CD4-positive, CD25-positive, alpha-beta regulatory T cell (primary cell): ENCODE results near the gene RAP1GDS1. TPM values are rescaled to one million over a fixed set of nuclear protein-coding genes. Genes with fewer than 3 reads are reported as not detected.

ENCODE experiments used
- ATAC-seq, 2 donors: fragments of 150-1000 bp; cut with Tn5 transposase; one replicate each; pipeline ENCODE4 v1.10.0; 2021; ENCODE audit warnings: low read depth in 2 of 2, moderate number of reproducible peaks in 2 of 2, moderate library complexity in 1 of 2
- DNase-seq, 3 donors: peaks; one replicate each; pipeline versions ENCODE4 v3.0.0 to v3.0.0-alpha.2; 2012 to 2022; ENCODE audit warnings: mixed read lengths in 1 of 3
- H3K27ac ChIP-seq: one replicate; pipeline ENCODE4 v1.7.0; 2013; ENCODE audit warnings: mild to moderate bottlenecking, low read length; ENCODE audit not compliant: insufficient read depth, poor library complexity, severe bottlenecking
- H3K27me3 ChIP-seq: one replicate; pipeline ENCODE4 v1.7.0; 2013; ENCODE audit warnings: low read length; ENCODE audit not compliant: control insufficient read depth, insufficient read depth
- H3K36me3 ChIP-seq: one replicate; pipeline ENCODE4 v1.7.0; 2013; ENCODE audit warnings: mild to moderate bottlenecking, low read length, moderate library complexity; ENCODE audit not compliant: control insufficient read depth, insufficient read depth
- H3K4me1 ChIP-seq: 2 replicates; pipeline ENCODE4 v1.7.0; 2013; ENCODE audit warnings: mild to moderate bottlenecking, low read length; ENCODE audit not compliant: insufficient read depth, control insufficient read depth, poor library complexity, severe bottlenecking
- H3K4me3 ChIP-seq: one replicate; pipeline ENCODE4 v1.7.0; 2013; ENCODE audit warnings: low read depth, mild to moderate bottlenecking, low read length, moderate library complexity
- H3K9me3 ChIP-seq, 2 experiments: 1 replicate in 1 of 2; 2 replicates in 1 of 2; pipeline ENCODE4 v1.7.0; 2013; ENCODE audit warnings: low read length in 2 of 2, mild to moderate bottlenecking in 1 of 2, moderate library complexity in 1 of 2; ENCODE audit not compliant: control insufficient read depth in 2 of 2
- H3K27ac Mint-ChIP-seq, 3 donors: one replicate each; pipeline ENCODE4 v1.8.0; 2020 to 2022; ENCODE audit warnings: mild to moderate bottlenecking in 3 of 3, mixed read lengths in 3 of 3, moderate library complexity in 2 of 3
- H3K27me3 Mint-ChIP-seq: one replicate; pipeline ENCODE4 v1.8.0; 2022; ENCODE audit warnings: mild to moderate bottlenecking, mixed read lengths
- H3K36me3 Mint-ChIP-seq: one replicate; pipeline ENCODE4 v1.8.0; 2020; ENCODE audit warnings: mixed read lengths
- H3K4me1 Mint-ChIP-seq, 4 donors: one replicate each; pipeline ENCODE4 v1.8.0; 2020 to 2022; ENCODE audit warnings: mixed read lengths in 4 of 4, mild to moderate bottlenecking in 1 of 4
- H3K4me3 Mint-ChIP-seq, 4 donors: one replicate each; pipeline ENCODE4 v1.8.0; 2020 to 2022; ENCODE audit warnings: mild to moderate bottlenecking in 4 of 4, mixed read lengths in 4 of 4, moderate library complexity in 3 of 4
- H3K9me3 Mint-ChIP-seq, 7 donors: one replicate each; pipeline ENCODE4 v1.8.0; 2020 to 2022; ENCODE audit warnings: mixed read lengths in 7 of 7, mild to moderate bottlenecking in 3 of 7, moderate library complexity in 2 of 7
- polyA plus RNA-seq, 4 donors: library from polyadenylated mRNA; unstranded; fragments of 300-500 nt; fragmentation: Illumina TruSeq; gene quantifications; one replicate each; pipeline ENCODE4 v1.2.3, GENCODE V29; 2021
- total RNA-seq: library from RNA; stranded (reverse); gene quantifications from one replicate; pipeline ENCODE4 v1.2.3, GENCODE V29; 2022

RAP1GDS1 gene
- total and polyA plus RNA-seq, 5 donors from 2014 or later = 40.4 to 68.8 (median 52.3) TPM

DNA sequence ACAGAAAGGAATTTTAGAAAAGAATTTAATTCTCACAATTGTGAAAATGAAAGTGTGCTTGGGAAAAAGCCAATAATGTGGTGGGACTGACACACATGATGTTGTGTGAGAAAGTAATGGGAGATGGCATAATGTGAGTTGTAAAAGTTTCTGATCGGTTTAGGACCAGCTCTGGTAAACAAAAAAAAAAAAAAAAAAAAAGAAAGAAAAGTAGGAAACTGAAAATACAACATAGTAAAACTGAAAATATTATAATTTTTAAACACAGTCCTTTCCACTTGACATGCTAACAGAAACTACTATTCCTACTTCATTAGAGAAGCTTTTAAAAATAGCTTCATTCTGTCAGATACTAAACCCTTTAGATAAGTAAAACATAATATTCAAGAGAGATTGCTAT, 28.2 kb downstream of the RAP1GDS1 start:
- H3K27me3 Mint-ChIP-seq = no peaks in the 10 kb centered on the region
- peak overlapping the region in 3 of 4 donors; percentile 13 to 66 (median 35) for H3K4me3 Mint-ChIP-seq
- H3K4me1 Mint-ChIP-seq = peaks cover 33 to 65% (median 53%) of the 10 kb centered on the region in 4 donors
- peak overlapping the region; percentile 57 to 67 (median 66) for H3K27ac Mint-ChIP-seq
- Histone ChIP-seq H3K27ac (peak overlapping the region; percentile 65), H3K9me3 (no peaks in the 10 kb centered on the region), H3K27me3 (no peaks in the 10 kb centered on the region), H3K4me3 (peak overlapping the region; percentile 70), H3K4me1 (peaks cover 37% of the 10 kb centered on the region), H3K36me3 (peaks cover 7% of the 10 kb centered on the region)
- H3K9me3 Mint-ChIP-seq = no peaks in the 10 kb centered on the region
- peaks cover 8% of the 10 kb centered on the region for H3K36me3 Mint-ChIP-seq
- no peak for ATAC-seq
- peak in 1 of 3 donors; percentile 13 for DNase-seq

DNA sequence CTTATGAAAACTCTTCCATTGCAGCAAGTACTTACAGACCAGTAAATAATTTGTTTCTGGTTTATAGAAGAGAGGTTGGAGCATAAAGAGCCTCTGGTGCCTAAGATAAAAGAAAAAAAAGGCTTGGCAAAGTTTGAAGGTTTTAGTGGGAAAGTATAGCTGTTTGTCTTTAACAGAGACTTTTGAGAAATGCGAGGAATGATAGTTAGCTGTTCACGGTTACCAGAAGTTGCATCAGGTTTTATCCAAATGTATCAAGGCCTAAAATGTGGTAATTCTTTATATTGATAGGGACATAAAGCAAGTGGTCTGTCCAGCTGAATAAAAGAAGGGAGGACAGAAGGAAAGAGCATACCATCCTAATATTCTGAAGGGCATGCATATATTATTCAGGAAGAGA, 29.3 kb downstream of the RAP1GDS1 start:
- H3K27ac Mint-ChIP-seq = peak overlapping the region; percentile 15 to 79 (median 67)
- H3K36me3 Mint-ChIP-seq = peaks cover 16% of the 10 kb centered on the region
- Histone ChIP-seq H3K36me3 (peaks cover 17% of the 10 kb centered on the region), H3K27me3 (no peaks in the 10 kb centered on the region), H3K4me1 (peaks cover 33% of the 10 kb centered on the region), H3K27ac (peak overlapping the region; percentile 65), H3K9me3 (no peaks in the 10 kb centered on the region), H3K4me3 (peak overlapping the region; percentile 20)
- ATAC-seq = no peak
- H3K4me3 Mint-ChIP-seq = peak overlapping the region in 1 of 4 donors; percentile 51
- H3K27me3 Mint-ChIP-seq = no peaks in the 10 kb centered on the region
- peaks cover 36 to 60% (median 54%) of the 10 kb centered on the region in 4 donors for H3K4me1 Mint-ChIP-seq
- no peaks in the 10 kb centered on the region for H3K9me3 Mint-ChIP-seq
- DNase-seq = no peak

DNA sequence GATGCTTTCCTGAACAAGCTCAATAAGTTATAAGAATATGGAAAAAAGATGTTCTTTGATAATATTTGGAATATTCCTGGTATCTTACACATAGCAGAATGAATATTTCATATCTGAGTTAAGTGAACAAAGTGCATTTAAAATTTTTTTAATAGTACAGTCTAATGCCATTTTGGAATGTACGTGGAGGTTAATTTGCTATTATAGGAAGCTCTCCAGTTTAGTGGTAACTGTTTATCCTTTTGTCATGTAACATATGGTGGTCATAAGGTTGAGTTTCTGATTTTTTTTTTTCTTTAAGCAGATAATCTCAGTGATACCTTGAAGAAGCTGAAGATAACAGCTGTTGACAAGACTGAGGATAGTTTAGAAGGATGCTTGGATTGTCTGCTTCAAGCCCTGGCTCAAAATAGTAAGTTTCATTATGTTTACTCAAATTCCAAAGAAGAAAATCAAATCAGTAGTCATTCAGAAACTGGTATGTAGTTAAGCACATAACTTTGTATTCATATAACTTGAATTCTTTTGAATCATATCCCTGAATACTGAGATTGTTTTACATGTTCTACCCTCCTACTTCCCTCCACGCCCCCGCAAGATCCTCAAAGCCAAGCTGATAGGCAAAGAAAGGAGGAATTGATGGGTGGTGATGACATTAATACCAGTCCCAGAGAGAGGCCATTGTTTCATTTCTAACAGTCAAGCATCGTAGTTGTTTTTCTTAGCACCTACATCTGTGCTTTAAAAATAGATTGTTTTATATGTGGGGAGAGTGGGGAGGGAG, 32.1 kb downstream of the RAP1GDS1 start:
- Mint-ChIP-seq H3K9me3 (no peaks in the 10 kb centered on the region), H3K27ac (peak overlapping the region in 2 of 3 donors; percentile 23 to 70), H3K27me3 (no peaks in the 10 kb centered on the region), H3K4me1 (peaks cover 48 to 65% (median 57%) of the 10 kb centered on the region in 4 donors), H3K36me3 (peaks cover 29% of the 10 kb centered on the region), H3K4me3 (peak overlapping the region in 1 of 4 donors; percentile 13)
- Histone ChIP-seq H3K36me3 (peaks cover 18% of the 10 kb centered on the region), H3K4me1 (peaks cover 30% of the 10 kb centered on the region), H3K27ac (no peak overlapping the region), H3K27me3 (no peaks in the 10 kb centered on the region), H3K9me3 (no peaks in the 10 kb centered on the region), H3K4me3 (no peak overlapping the region)
- ATAC-seq = no peak
- DNase-seq = no peak

DNA sequence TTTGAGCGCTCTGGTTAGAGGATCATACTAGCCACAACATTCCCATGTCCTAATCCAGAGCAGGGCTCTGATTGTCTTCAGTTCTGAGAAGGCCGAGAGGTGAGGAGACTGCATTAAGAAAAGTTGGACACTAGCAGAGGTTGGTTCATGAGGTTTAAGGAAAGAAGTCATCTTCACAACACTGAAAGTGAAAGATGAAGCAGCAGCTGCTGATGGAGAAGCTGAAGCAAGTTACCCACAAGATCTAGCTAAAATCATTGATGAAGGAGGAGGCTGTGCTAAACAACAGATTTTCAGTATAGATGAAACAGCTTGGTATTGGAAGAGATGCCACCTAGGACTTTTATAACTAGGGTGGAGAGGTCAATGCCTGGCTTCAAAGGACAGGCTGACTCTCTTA, 36.8 kb downstream of the RAP1GDS1 start:
- H3K9me3 ChIP-seq = no peaks in the 10 kb centered on the region
- Mint-ChIP-seq H3K27me3 (no peaks in the 10 kb centered on the region), H3K36me3 (peaks cover 59% of the 10 kb centered on the region), H3K9me3 (peaks cover 0 to 8% (median 2%) of the 10 kb centered on the region in 7 donors), H3K4me3 (peak overlapping the region in 1 of 4 donors; percentile 5), H3K4me1 (peaks cover 33 to 48% (median 44%) of the 10 kb centered on the region in 4 donors), H3K27ac (peak overlapping the region in 2 of 3 donors; percentile 35 to 66)
- peaks cover 29% of the 10 kb centered on the region for H3K36me3 ChIP-seq
- peaks cover 5% of the 10 kb centered on the region for H3K4me1 ChIP-seq
- H3K27me3 ChIP-seq = no peaks in the 10 kb centered on the region
- peak in 1 of 3 donors; percentile 33 for DNase-seq
- H3K4me3 ChIP-seq = no peak overlapping the region
- no peak overlapping the region for H3K27ac ChIP-seq
- no peak for ATAC-seq

DNA sequence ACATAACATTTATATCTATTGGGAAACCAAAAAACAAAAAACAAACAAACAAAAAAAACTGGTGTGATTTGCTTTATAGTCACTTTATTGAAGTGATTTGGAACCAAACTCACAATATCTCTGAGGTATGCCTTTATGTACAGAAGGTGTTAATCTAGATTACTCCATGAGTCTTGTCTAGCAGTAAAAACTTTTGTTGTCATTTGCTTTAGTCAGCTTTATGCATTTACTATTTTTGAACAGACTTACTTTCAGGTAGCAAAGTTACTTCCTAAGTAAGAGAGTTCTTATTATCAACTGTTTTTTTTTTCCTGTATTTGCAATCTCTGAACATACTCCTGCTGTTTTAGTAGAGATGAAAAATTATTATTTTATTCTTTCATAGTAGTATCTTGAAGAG, 39.5 kb downstream of the RAP1GDS1 start:
- Histone ChIP-seq H3K4me3 (no peak overlapping the region), H3K9me3 (no peaks in the 10 kb centered on the region), H3K4me1 (no peaks in the 10 kb centered on the region), H3K36me3 (peaks cover 11% of the 10 kb centered on the region), H3K27ac (no peak overlapping the region), H3K27me3 (no peaks in the 10 kb centered on the region)
- DNase-seq (no peak), ATAC-seq (no peak)
- no peaks in the 10 kb centered on the region for H3K27me3 Mint-ChIP-seq
- peaks cover 31 to 50% (median 42%) of the 10 kb centered on the region in 4 donors for H3K4me1 Mint-ChIP-seq
- peaks cover 59% of the 10 kb centered on the region for H3K36me3 Mint-ChIP-seq
- no peak overlapping the region for H3K4me3 Mint-ChIP-seq
- no peak overlapping the region for H3K27ac Mint-ChIP-seq
- H3K9me3 Mint-ChIP-seq = peaks cover 0 to 13% (median 4%) of the 10 kb centered on the region in 7 donors

DNA sequence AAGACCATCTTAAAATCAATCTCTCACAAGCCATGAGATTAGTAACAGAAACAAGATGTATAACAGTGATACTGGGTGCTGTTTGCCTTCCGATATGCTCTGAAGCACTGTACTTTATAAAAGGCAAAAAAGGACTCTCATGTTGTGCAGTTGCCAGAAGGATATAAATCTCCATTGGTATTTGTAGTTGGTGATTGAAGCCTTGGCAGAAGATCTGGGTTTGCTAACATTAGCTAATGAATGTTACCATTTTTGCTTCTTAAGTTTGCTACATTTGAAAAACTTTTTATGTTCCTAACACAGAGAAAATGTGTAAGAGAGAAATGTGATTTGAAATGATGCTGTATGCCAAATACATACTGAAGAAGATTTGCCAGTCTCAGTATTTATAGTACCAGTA, 44.4 kb downstream of the RAP1GDS1 start:
- H3K27ac Mint-ChIP-seq = peak overlapping the region in 1 of 3 donors; percentile 6
- H3K9me3 ChIP-seq = no peaks in the 10 kb centered on the region
- peaks cover 0 to 9% (median 4%) of the 10 kb centered on the region in 7 donors for H3K9me3 Mint-ChIP-seq
- no peaks in the 10 kb centered on the region for H3K27me3 Mint-ChIP-seq
- peaks cover 9% of the 10 kb centered on the region for H3K36me3 ChIP-seq
- H3K4me3 Mint-ChIP-seq = no peak overlapping the region
- no peak for ATAC-seq
- peaks cover 21 to 33% (median 30%) of the 10 kb centered on the region in 4 donors for H3K4me1 Mint-ChIP-seq
- DNase-seq = no peak
- H3K27ac ChIP-seq = no peak overlapping the region
- peaks cover 28% of the 10 kb centered on the region for H3K36me3 Mint-ChIP-seq
- H3K4me1 ChIP-seq = no peaks in the 10 kb centered on the region
- H3K4me3 ChIP-seq = no peak overlapping the region
- no peaks in the 10 kb centered on the region for H3K27me3 ChIP-seq

DNA sequence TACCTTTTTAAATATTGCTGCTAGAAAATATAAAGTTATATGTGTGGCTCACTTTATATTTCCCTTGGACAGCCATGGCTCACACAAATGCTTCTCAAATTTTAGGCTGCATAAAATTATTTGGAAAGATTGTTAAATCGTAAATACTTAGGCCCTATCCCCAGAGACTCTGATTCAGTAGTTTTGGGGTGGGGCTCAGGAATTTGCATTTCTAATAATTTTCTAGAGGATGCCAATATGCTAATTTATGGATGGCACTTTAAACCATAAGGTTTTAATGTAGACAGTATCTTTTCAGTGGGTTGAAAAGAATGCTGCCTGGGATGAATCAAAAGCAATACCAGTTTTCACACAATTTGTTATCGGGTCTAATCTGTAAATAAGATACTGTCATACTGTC, 49.7 kb downstream of the RAP1GDS1 start:
- no peak for ATAC-seq
- no peak overlapping the region for H3K27ac ChIP-seq
- no peaks in the 10 kb centered on the region for H3K9me3 Mint-ChIP-seq
- no peaks in the 10 kb centered on the region for H3K36me3 ChIP-seq
- peaks cover 16 to 23% (median 16%) of the 10 kb centered on the region in 4 donors for H3K4me1 Mint-ChIP-seq
- H3K27me3 ChIP-seq = no peaks in the 10 kb centered on the region
- H3K36me3 Mint-ChIP-seq = peaks cover 5% of the 10 kb centered on the region
- no peak overlapping the region for H3K27ac Mint-ChIP-seq
- DNase-seq = no peak
- H3K27me3 Mint-ChIP-seq = no peaks in the 10 kb centered on the region
- no peaks in the 10 kb centered on the region for H3K4me1 ChIP-seq
- H3K4me3 Mint-ChIP-seq = no peak overlapping the region
- no peaks in the 10 kb centered on the region for H3K9me3 ChIP-seq
- H3K4me3 ChIP-seq = no peak overlapping the region
